Activated CD8-positive, alpha-beta memory T cell treated with anti-CD3 and anti-CD28 coated beads, Interleukin-2, amount 10 ng/mL, durations not matched to agents 7 days and 5 days (primary cell): Measurements from ENCODE around the gene VGLL3. TPM values are rescaled to one million over a fixed set of nuclear protein-coding genes. Genes with fewer than 3 reads are reported as not detected.
"Not testable (repeated sequence)": the region's sequence is repeated elsewhere in the genome, so short reads cannot be mapped to it uniquely, and the experiment has no call there.

Experiments used
- ATAC-seq: fragments of 150-1000 bp; cut with Tn5 transposase; one replicate; pipeline ENCODE4 v1.10.0; 2021; ENCODE audit warnings: moderate library complexity
- CTCF ChIA-PET: fragments of 350-600 bp; sonication (Branson Sonifier 250); formaldehyde crosslinking; loops from one replicate; lab custom pipeline; 2021; ENCODE audit warnings: antibody characterized with exemption; lab: Charles Lee
- DNase-seq: peaks from one replicate; pipeline ENCODE4 v3.0.0-alpha.2; 2020
- H3K27ac Mint-ChIP-seq: one replicate; pipeline ENCODE4 v1.8.0; 2021; ENCODE audit warnings: mild to moderate bottlenecking, mixed read lengths
- H3K27me3 Mint-ChIP-seq: one replicate; pipeline ENCODE4 v1.8.0; 2021; ENCODE audit warnings: mixed read lengths
- H3K36me3 Mint-ChIP-seq: one replicate; pipeline ENCODE4 v1.8.0; 2021; ENCODE audit warnings: mild to moderate bottlenecking, mixed read lengths
- H3K4me1 Mint-ChIP-seq: one replicate; pipeline ENCODE4 v1.8.0; 2021; ENCODE audit warnings: mixed read lengths
- H3K4me3 Mint-ChIP-seq: one replicate; pipeline ENCODE4 v1.8.0; 2021; ENCODE audit warnings: mild to moderate bottlenecking, moderate library complexity, mixed read lengths
- H3K9me3 Mint-ChIP-seq: one replicate; pipeline ENCODE4 v1.8.0; 2022; ENCODE audit warnings: low read depth, mixed read lengths
- total RNA-seq, 2 experiments: library from RNA; stranded (reverse); gene quantifications; one replicate each; pipeline ENCODE4 v1.2.3, GENCODE V29; 2021

The VGLL3 gene, protein sequence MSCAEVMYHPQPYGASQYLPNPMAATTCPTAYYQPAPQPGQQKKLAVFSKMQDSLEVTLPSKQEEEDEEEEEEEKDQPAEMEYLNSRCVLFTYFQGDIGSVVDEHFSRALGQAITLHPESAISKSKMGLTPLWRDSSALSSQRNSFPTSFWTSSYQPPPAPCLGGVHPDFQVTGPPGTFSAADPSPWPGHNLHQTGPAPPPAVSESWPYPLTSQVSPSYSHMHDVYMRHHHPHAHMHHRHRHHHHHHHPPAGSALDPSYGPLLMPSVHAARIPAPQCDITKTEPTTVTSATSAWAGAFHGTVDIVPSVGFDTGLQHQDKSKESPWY
- total RNA-seq = not detected

DNA sequence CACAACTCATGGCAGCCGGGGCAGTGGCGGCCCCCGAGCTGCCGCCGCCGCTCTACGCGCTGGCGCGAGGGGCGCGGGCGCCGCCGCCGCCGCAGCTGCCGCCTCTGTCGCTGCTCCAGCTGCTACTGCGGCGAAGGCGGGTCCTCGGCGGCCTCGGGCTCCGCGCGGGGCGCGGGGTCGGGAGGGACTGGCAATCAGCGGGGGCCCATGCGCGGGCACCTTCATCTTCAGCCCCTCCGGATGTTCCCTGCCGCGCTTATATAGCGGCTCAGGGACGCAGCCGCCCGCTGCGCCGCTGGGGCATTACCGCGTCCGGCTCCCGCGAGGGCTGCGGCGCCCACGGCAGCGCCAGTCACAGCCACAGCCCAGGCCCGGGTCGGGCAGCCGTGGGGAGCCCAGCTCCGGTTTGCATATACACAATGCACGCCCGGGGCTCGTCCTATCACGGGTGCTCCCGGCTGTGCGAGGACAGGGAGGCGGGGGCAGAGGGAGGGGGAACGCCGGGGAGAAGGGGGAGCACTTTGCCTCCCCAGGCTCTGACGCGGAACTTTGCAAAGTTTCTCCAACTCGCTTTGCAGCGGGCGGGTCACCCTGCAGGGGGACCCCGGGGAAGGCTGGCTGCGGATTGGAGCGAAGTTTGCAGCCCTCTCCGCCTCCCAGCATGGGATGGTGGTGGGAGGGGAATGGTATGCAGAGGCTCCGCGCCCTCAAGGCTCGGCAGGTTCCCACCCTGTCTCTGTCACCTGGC, at the start of gene VGLL3:
Gene VGLL3 (minus strand): TSS at position 416 of the 748 bp plus-strand sequence. CDS start 406 bp downstream, at position 10.
- ATAC-seq = peak; percentile 57
- H3K27ac Mint-ChIP-seq = no peak within 1 kb of the TSS
- H3K4me1 Mint-ChIP-seq = peaks cover 1% of the 10 kb centered on the region
- no peaks in the 10 kb centered on the region for H3K9me3 Mint-ChIP-seq
- DNase-seq = no peak
- no peak within 1 kb of the TSS for H3K4me3 Mint-ChIP-seq
- H3K36me3 Mint-ChIP-seq = no peaks in the 10 kb centered on the region
- peaks cover 25% of the 10 kb centered on the region for H3K27me3 Mint-ChIP-seq
- CTCF ChIA-PET = no interaction called here

DNA sequence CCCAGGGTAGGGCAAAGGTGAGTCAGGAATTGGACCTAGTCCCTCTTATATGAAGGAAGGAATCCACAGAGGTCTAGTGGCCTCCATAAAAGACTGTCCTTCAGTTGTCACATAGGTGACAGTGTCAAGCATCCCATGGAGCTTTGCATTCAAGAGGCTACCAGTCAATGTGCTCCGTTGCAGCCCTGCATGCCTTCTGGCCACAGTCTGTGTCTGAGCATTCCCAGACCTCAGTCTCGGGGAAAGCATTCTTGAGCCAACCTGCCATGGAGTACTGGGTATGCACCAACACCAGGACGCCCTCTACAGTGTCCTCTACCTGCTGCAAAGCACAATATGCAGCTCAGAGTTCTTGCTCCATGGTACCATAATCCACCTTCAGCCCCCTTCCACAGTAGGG, 46.7 kb upstream of the VGLL3 start:
- DNase-seq (no peak), ATAC-seq (no peak)
- CTCF ChIA-PET = no interaction called here
- H3K4me1 Mint-ChIP-seq = no peaks in the 10 kb centered on the region
- H3K4me3 Mint-ChIP-seq = no peak overlapping the region
- no peak overlapping the region for H3K27ac Mint-ChIP-seq
- no peaks in the 10 kb centered on the region for H3K36me3 Mint-ChIP-seq
- H3K27me3 Mint-ChIP-seq = no peaks in the 10 kb centered on the region
- peaks cover 3% of the 10 kb centered on the region for H3K9me3 Mint-ChIP-seq

DNA sequence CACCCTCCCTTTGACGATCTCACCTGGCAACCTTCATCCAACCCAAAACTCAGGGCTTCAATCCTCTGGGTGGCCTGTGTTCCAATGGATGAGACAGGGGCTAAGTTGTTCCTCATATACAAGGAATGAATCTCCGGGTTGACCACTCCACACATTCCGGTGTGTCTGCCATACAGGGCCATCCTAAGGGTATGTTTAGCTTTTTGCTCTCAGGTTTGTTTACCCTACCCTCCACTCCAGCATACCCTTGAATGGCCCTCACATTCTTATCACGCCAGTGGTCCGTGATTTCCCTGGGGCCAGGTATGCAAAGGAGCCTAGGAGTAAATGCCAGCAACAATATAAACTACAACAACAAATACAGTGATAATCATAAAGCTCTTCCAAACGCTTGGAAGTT, 45.7 kb upstream of the VGLL3 start:
- CTCF ChIA-PET = no interaction called here
- Mint-ChIP-seq H3K27ac (no peak overlapping the region), H3K4me1 (no peaks in the 10 kb centered on the region), H3K36me3 (no peaks in the 10 kb centered on the region), H3K9me3 (peaks cover 3% of the 10 kb centered on the region), H3K4me3 (no peak overlapping the region), H3K27me3 (no peaks in the 10 kb centered on the region)
- ATAC-seq (no peak), DNase-seq (no peak)

DNA sequence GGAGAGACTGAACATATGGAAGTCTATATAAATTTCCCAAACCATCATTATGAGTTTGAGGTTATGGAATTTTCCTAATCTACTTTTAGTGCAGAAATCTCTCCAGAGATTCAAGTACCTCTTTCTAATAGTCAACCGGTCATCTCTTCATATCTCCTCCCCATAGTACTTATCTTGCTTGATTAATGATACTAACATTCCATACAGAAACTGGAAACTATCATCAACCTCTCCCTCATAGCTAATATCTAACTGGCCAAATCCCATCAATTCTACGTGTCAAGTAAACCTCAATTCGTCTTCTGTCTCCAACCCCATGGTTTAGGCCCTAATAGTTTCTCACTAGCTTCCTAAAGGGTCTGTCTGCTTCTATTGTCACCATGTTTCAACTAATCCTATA, 44.4 kb upstream of the VGLL3 start:
- ATAC-seq = no peak
- Mint-ChIP-seq H3K4me1 (no peaks in the 10 kb centered on the region), H3K9me3 (peaks cover 3% of the 10 kb centered on the region), H3K4me3 (no peak overlapping the region), H3K27ac (no peak overlapping the region), H3K27me3 (no peaks in the 10 kb centered on the region), H3K36me3 (no peaks in the 10 kb centered on the region)
- no peak for DNase-seq
- CTCF ChIA-PET = no interaction called here

DNA sequence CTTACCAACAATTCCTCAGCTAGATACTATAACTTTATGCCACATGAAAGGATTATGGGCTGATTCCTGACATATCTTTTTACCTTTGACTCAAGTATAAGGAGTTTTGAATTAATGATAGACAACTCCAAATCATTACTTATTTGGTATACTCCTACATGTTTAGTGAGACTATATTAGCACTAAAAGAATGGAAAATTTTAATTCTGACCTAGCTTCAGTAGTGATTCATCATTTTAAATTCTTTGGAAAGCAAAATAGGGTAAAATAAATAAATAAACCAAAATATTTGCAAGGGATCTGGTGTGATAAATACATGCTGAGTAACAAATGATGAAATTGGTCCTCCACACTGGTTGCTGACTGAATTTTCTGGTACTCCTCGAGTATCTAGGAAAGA, 42.3 kb upstream of the VGLL3 start:
- Mint-ChIP-seq H3K27me3 (no peaks in the 10 kb centered on the region), H3K4me1 (no peaks in the 10 kb centered on the region), H3K36me3 (no peaks in the 10 kb centered on the region), H3K4me3 (no peak overlapping the region), H3K9me3 (peaks cover 3% of the 10 kb centered on the region), H3K27ac (no peak overlapping the region)
- ATAC-seq (no peak), DNase-seq (no peak)
- CTCF ChIA-PET = no interaction called here

DNA sequence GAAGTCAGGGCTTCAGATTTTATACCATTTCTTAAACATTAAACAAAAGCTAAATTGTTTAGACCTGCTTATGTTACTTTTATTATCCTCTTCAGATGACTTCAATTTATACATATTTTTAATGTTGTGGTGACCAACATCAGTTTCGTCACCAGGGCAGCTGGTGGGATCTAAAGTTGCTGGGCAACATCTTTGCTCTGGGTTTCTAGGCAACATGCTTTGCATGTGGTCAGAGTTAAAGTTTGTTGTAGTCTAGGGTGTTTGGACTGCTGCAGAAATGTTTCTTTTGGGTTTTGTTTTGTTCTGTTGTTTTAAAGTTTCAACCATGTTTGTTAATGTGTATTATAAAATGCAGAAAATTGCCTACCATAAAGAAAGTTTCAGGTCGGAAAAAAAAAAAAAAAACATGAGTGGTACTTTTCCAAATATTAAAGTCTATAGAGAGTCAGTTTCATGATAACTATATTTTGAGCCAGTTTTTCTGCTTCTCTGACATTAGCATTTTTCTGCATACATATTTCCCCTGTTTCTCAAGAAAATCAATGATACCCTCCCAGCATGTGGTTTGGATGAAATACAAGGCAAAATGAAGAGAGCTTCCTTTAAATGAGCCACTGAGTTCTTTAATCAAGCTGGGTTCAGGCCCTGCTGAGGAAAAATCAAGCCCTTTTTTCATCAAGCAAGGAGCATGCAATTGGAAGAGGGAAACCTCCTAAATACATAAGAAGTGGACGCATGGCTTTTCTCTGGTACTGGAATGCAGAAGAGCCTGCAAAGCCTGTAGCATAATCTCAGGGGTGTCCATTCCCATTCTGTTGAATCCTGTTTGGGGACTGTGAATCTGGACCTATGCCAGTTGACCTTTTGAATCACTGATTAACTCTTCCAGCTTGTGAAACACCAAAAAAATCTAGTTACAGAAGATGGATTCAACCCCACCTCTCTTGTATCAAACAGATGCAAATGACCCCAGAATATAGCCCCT, 35.0 kb upstream of the VGLL3 start:
- Mint-ChIP-seq H3K4me3 (no peak overlapping the region), H3K4me1 (no peaks in the 10 kb centered on the region), H3K27me3 (no peaks in the 10 kb centered on the region), H3K27ac (no peak overlapping the region), H3K9me3 (peaks cover 2% of the 10 kb centered on the region), H3K36me3 (no peaks in the 10 kb centered on the region)
- DNase-seq = no peak
- CTCF ChIA-PET = no interaction called here
- ATAC-seq = no peak

DNA sequence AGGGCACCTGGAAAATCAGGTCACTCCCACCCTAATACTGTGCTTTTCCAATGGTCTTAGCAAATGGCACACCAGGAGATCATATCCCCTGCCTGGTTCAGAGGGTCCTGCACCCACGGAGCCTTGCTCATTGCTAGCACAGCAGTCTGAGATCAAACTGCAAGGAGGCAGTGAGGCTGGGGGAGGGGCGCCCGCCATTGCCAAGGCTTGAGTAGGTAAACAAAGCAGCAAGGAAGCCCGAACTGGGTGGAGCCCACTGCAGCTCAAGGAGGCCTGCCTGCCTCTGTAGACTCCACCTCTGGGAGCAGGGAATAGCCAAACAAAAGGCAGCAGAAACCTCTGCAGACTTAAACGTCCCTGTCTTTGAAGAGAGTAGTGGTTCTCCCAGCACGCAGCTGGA, 26.4 kb upstream of the VGLL3 start:
- H3K4me3 Mint-ChIP-seq, DNase-seq, H3K27ac Mint-ChIP-seq, H3K36me3 Mint-ChIP-seq, ATAC-seq, H3K9me3 Mint-ChIP-seq, H3K27me3 Mint-ChIP-seq, H3K4me1 Mint-ChIP-seq, CTCF ChIA-PET: not testable (repeated sequence)

DNA sequence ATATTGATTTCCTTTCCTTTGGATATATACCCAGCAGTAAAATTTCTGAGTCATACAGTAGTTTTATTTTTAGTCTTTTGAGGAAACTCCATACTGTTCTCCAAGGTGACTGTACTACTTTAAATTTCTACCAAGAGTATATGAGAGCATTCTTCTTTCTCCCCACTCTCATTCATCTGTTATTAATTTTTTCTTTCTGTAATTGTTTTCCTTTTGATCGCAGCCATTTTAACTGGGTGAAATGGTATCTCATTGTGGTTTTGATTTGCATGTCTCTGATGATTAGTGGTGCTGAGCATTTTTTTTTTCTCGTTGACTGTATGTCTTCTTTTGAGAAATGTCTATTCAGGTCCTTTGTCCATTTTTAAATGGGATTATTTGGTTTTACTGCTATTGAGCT, 18.3 kb upstream of the VGLL3 start:
- Mint-ChIP-seq H3K27ac (no peak overlapping the region), H3K4me3 (no peak overlapping the region), H3K4me1 (no peaks in the 10 kb centered on the region), H3K9me3 (no peaks in the 10 kb centered on the region), H3K36me3 (no peaks in the 10 kb centered on the region), H3K27me3 (no peaks in the 10 kb centered on the region)
- ATAC-seq = no peak
- CTCF ChIA-PET = no interaction called here
- no peak for DNase-seq

DNA sequence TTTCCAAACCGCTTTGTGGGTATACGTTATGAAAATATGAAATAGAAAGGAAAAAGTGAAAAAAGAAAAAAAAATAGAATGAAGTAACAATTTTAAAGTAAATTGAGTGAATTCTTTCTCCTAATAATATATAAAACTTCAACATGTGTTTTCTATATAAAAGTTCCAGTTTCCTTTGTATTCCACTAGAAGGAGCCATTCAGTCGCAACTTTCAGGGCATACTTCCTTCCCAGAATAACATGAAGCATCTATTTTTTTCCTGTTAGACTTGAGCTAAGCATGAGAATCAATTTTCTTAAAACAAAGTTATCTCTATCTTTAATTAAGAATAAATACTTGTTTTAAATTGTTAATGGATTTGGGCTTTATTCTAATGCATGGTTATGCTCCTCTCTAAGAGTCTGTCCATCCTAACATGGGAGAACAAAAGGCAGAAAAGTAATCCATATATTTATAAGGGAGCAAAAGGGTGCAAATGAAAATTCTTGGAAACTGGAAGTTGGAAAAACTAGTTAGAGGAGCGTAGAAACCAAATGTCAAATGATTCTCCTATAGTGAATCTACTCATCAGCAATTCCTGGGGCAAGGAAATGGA, 16.0 kb upstream of the VGLL3 start:
- DNase-seq = no peak
- H3K27me3 Mint-ChIP-seq = no peaks in the 10 kb centered on the region
- ATAC-seq = no peak
- no peak overlapping the region for H3K27ac Mint-ChIP-seq
- H3K4me3 Mint-ChIP-seq = no peak overlapping the region
- H3K4me1 Mint-ChIP-seq = no peaks in the 10 kb centered on the region
- H3K36me3 Mint-ChIP-seq = no peaks in the 10 kb centered on the region
- H3K9me3 Mint-ChIP-seq = peaks cover 3% of the 10 kb centered on the region
- CTCF ChIA-PET = no interaction called here

DNA sequence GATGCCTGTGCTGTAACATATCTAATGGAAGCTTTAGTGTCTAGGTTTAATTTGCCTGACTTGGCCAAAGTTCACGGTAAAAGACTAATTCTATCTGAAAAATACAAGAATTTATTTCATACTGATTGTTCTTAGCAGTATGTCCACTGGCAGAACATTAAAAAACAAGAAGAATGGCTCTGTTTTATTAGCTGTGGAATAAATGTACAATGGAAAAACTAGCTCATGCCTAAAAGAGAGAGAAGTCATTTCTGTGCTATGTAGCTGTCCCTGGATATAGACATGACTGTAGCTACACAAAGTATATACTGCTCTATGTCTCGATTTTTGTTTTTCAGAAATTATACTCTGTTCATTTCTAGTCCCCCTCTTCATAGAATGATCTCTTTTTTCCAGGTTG, 13.9 kb upstream of the VGLL3 start:
- no peak for ATAC-seq
- no peak for DNase-seq
- peaks cover 3% of the 10 kb centered on the region for H3K9me3 Mint-ChIP-seq
- H3K4me1 Mint-ChIP-seq = no peaks in the 10 kb centered on the region
- H3K27ac Mint-ChIP-seq = no peak overlapping the region
- CTCF ChIA-PET = no interaction called here
- no peaks in the 10 kb centered on the region for H3K36me3 Mint-ChIP-seq
- H3K27me3 Mint-ChIP-seq = no peaks in the 10 kb centered on the region
- H3K4me3 Mint-ChIP-seq = no peak overlapping the region

DNA sequence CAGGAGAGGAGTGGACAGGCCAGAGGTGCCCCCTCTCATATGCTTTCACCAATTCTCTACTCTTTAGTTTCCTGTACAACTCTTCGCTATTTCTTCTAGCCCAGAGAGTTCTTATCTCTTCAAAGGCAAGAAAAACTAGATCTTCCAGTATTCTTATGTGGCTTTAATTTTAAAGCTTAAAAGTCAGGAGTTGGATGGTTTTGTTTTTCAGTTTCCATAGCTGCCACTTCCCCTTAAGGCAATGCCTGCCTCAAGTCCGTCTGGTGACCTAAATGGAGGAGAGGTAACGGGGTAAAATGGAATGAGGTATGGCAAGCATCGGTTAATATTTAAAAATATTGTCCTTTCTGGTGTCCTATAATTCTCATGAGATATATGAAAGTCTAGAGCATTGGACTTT, 11.4 kb upstream of the VGLL3 start:
- DNase-seq (no peak), ATAC-seq (no peak)
- H3K4me1 Mint-ChIP-seq = no peaks in the 10 kb centered on the region
- H3K27me3 Mint-ChIP-seq = no peaks in the 10 kb centered on the region
- peaks cover 3% of the 10 kb centered on the region for H3K9me3 Mint-ChIP-seq
- no peak overlapping the region for H3K4me3 Mint-ChIP-seq
- no peaks in the 10 kb centered on the region for H3K36me3 Mint-ChIP-seq
- CTCF ChIA-PET = no interaction called here
- H3K27ac Mint-ChIP-seq = no peak overlapping the region

DNA sequence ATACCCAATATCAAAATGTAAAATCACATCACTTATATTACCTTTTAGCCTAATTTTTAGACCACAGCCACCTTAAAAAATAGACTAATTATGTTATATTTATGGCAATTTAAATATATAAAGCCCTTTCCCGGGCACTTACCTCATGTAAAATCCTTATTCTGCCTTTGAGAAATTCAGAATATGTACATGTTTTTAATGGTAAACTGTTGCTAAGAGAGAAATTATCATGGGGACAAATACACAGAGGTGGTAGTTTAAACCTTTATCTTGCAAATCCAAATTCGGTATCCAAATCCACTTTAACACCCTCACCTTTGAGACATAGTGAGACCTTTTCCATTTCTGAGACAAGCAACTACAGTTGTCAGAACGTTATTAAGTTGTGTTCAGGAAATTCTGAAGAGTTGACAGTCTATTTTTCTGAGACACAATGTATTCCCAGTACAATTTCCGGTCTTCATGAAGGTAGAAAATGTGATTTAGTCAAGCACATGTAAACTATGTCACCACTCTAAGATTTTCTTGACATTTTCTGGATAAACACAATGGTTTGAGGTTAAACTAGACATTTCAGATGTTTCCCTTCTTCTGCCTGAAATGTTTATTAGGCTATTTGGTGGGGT, 10.6 kb upstream of the VGLL3 start:
- Mint-ChIP-seq H3K4me3 (no peak overlapping the region), H3K27ac (no peak overlapping the region), H3K36me3 (no peaks in the 10 kb centered on the region), H3K9me3 (peaks cover 3% of the 10 kb centered on the region), H3K27me3 (no peaks in the 10 kb centered on the region), H3K4me1 (no peaks in the 10 kb centered on the region)
- DNase-seq = no peak
- ATAC-seq = no peak
- CTCF ChIA-PET = no interaction called here

DNA sequence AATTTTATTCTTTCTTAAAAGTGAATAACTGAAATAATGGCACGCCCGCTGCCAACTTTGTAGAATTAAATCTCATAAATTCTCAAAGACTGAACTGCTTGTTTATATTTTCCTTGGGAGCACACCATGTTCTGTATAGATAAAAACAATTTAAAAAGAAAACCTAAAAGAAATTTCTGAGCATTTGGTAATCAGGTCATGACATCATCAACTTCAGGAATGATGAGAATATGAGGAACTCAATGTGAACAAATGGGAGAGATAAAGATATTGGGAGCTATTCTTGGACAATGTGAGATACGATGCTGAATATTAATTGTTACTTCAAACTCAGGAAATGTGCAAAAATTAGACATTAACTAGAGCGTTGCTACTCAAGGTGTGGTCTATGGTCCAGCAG, 10.0 kb upstream of the VGLL3 start:
- no peak for ATAC-seq
- Mint-ChIP-seq H3K27ac (no peak overlapping the region), H3K36me3 (no peaks in the 10 kb centered on the region), H3K4me3 (no peak overlapping the region), H3K27me3 (no peaks in the 10 kb centered on the region), H3K4me1 (no peaks in the 10 kb centered on the region), H3K9me3 (peaks cover 3% of the 10 kb centered on the region)
- CTCF ChIA-PET = no interaction called here
- no peak for DNase-seq
